IMR-90 (cell line): Measurements from ENCODE around the gene GCN1. TPM values are rescaled to one million over a fixed set of nuclear protein-coding genes. Genes with fewer than 3 reads are reported as not detected.

Source experiments
- ATAC-seq: fragments of 200-7000 bp; cut with Tn5 transposase; 2 replicates; pipeline ENCODE4 v1.9.1; 2020; ENCODE audit warnings: low read depth, mild to moderate bottlenecking, moderate library complexity
- BruUV-seq: library from RNA; stranded (reverse); fragments of 400-500 nt; replicated peaks from 2 replicates; lab custom pipeline; 2021; lab: Mats Ljungman, UMichigan
- CTCF ChIA-PET: fragments of 300-600 bp; formaldehyde crosslinking; extraction: SDS; loops from one replicate; lab custom pipeline; 2021; ENCODE audit warnings: antibody characterized with exemption; lab: Yijun Ruan, JAX
- POLR2A ChIA-PET: fragments of 300-600 bp; sonication (Branson Sonifier 250); formaldehyde crosslinking; loops from one replicate; lab custom pipeline; 2022; ENCODE audit warnings: antibody characterized with exemption; ENCODE audit not compliant: unreplicated experiment; lab: Charles Lee
- DNase-seq: peaks from one replicate; pipeline ENCODE4 v3.0.0; 2013
- H2AFZ ChIP-seq: replicated peaks from 2 replicates; pipeline ENCODE3; 2013; ENCODE audit warnings: low read length, mild to moderate bottlenecking; ENCODE audit not compliant: poor library complexity
- H2AK5ac ChIP-seq: 2 replicates; pipeline ENCODE4 v1.6.1; 2013; ENCODE audit warnings: low read depth, low read length, inconsistent platforms
- H2AK9ac ChIP-seq: replicated peaks from 2 replicates; pipeline ENCODE3; 2013; ENCODE audit warnings: mild to moderate bottlenecking, low read depth, low read length, moderate library complexity; ENCODE audit not compliant: poor library complexity
- H2BK120ac ChIP-seq: 2 replicates; pipeline ENCODE4 v1.6.1; 2013; ENCODE audit warnings: low read depth, low read length, inconsistent platforms
- H2BK15ac ChIP-seq: 3 replicates; pipeline ENCODE4 v1.6.1; 2013; ENCODE audit warnings: low read depth, low read length, inconsistent platforms
- H2BK20ac ChIP-seq: 2 replicates; pipeline ENCODE4 v1.6.1; 2013; ENCODE audit warnings: low read depth, mild to moderate bottlenecking, inconsistent platforms, low read length, moderate library complexity
- H2BK5ac ChIP-seq: 2 replicates; pipeline ENCODE4 v1.6.1; 2013; ENCODE audit warnings: mild to moderate bottlenecking, low read depth, low read length, inconsistent platforms; ENCODE audit not compliant: poor library complexity, severe bottlenecking
- H3K14ac ChIP-seq: replicated peaks from 2 replicates; pipeline ENCODE4 v1.6.1; 2013; ENCODE audit warnings: low read depth, low read length, inconsistent platforms
- H3K18ac ChIP-seq: 2 replicates; pipeline ENCODE4 v1.6.1; 2013; ENCODE audit warnings: low read depth, low read length, control low read depth
- H3K23ac ChIP-seq: 2 replicates; pipeline ENCODE4 v1.6.1; 2013; ENCODE audit warnings: low read depth, low read length, inconsistent platforms
- H3K27ac ChIP-seq: 2 replicates; pipeline ENCODE4 v1.5.1; 2013; ENCODE audit warnings: mild to moderate bottlenecking, control low read depth, low read length; ENCODE audit not compliant: insufficient read depth
- H3K27me3 ChIP-seq: 2 replicates; pipeline ENCODE4 v1.6.1; 2013; ENCODE audit warnings: low read length; ENCODE audit not compliant: control insufficient read depth, insufficient read depth
- H3K36me3 ChIP-seq: 2 replicates; pipeline ENCODE4 v1.6.1; 2013; ENCODE audit warnings: low read length, mixed read lengths; ENCODE audit not compliant: control insufficient read depth, insufficient read depth
- H3K4ac ChIP-seq: 2 replicates; pipeline ENCODE4 v1.6.1; 2013; ENCODE audit warnings: low read depth, low read length, inconsistent platforms
- H3K4me1 ChIP-seq: 2 replicates; pipeline ENCODE4 v1.6.1; 2013; ENCODE audit warnings: low read length, mixed read lengths; ENCODE audit not compliant: control insufficient read depth, insufficient read depth
- H3K4me2 ChIP-seq: 2 replicates; pipeline ENCODE4 v1.6.1; 2013; ENCODE audit warnings: low read depth, mild to moderate bottlenecking, control low read depth, low read length, moderate library complexity
- H3K4me3 ChIP-seq: 2 replicates; pipeline ENCODE4 v1.5.1; 2013; ENCODE audit warnings: low read depth, mild to moderate bottlenecking, control low read depth, low read length, moderate library complexity; ENCODE audit not compliant: insufficient read depth
- H3K56ac ChIP-seq: 2 replicates; pipeline ENCODE4 v1.6.1; 2013; ENCODE audit warnings: low read length, inconsistent platforms; ENCODE audit not compliant: insufficient read depth; ENCODE audit errors: extremely low read depth
- H3K79me1 ChIP-seq, 2 experiments: 2 replicates each; pipeline ENCODE4 v1.6.1; 2013; ENCODE audit warnings: low read length in 2 of 2, inconsistent platforms in 1 of 2, low read depth in 1 of 2
- H3K9ac ChIP-seq: 2 replicates; pipeline ENCODE4 v1.6.1; 2013; ENCODE audit warnings: low read depth, low read length, control low read depth
- H3K9me1 ChIP-seq: 2 replicates; pipeline ENCODE4 v1.6.1; 2013; ENCODE audit warnings: low read length, inconsistent platforms; ENCODE audit not compliant: insufficient read depth
- H3K9me3 ChIP-seq: 2 replicates; pipeline ENCODE4 v1.6.1; 2013; ENCODE audit warnings: low read length; ENCODE audit not compliant: control insufficient read depth, insufficient read depth
- H4K20me1 ChIP-seq: 2 replicates; pipeline ENCODE4 v1.6.1; 2013; ENCODE audit warnings: low read length, inconsistent platforms; ENCODE audit not compliant: insufficient read depth
- H4K5ac ChIP-seq: 2 replicates; pipeline ENCODE4 v1.6.1; 2013; ENCODE audit warnings: mild to moderate bottlenecking, low read depth, low read length, control low read depth
- H4K8ac ChIP-seq, 2 experiments: 2 replicates each; pipeline ENCODE4 v1.6.1; 2013; ENCODE audit warnings: low read depth in 2 of 2, low read length in 2 of 2, control low read depth in 1 of 2, inconsistent platforms in 1 of 2
- H4K91ac ChIP-seq: 2 replicates; pipeline ENCODE4 v1.6.1; 2013; ENCODE audit warnings: low read depth, low read length, inconsistent platforms; ENCODE audit not compliant: insufficient read depth
- CHD1 ChIP-seq: IDR thresholded peaks from 2 replicates; pipeline ENCODE4 v1.6.1; 2012; ENCODE audit warnings: low read depth, low read length, improper control_type of control experiment
- FOS ChIP-seq: fragments of 150-350 bp; IDR thresholded peaks from 2 replicates; pipeline ENCODE4 v1.6.1; 2016; ENCODE audit warnings: low read depth, low read length
- MAFK ChIP-seq: IDR thresholded peaks from 2 replicates; pipeline ENCODE4 v1.6.1; 2012; ENCODE audit warnings: low read depth, low read length, improper control_type of control experiment
- NFE2L2 ChIP-seq: fragments of 150-350 bp; IDR thresholded peaks from 2 replicates; pipeline ENCODE4 v1.6.1; 2016; ENCODE audit warnings: low read depth, mild to moderate bottlenecking, low read length
- POLR2A ChIP-seq: IDR thresholded peaks from 2 replicates; pipeline ENCODE4 v1.6.1; 2012; ENCODE audit warnings: mild to moderate bottlenecking, low read depth, low read length
- RAD21 ChIP-seq: IDR thresholded peaks from 2 replicates; pipeline ENCODE4 v1.6.1; 2012; ENCODE audit warnings: low read length, improper control_type of control experiment
- RCOR1 ChIP-seq: IDR thresholded peaks from 2 replicates; pipeline ENCODE4 v1.6.1; 2012; ENCODE audit warnings: mild to moderate bottlenecking, low read length, improper control_type of control experiment; ENCODE audit not compliant: insufficient replicate concordance
- RFX5 ChIP-seq: IDR thresholded peaks from 2 replicates; pipeline ENCODE4 v1.8.0; 2012; ENCODE audit warnings: low read depth, mild to moderate bottlenecking, low read length, moderate library complexity
- WGBS, 2 experiments: methylation state at CpG; one replicate each; pipeline versions ENCODE4 v1.1.5 to v1.1.7; 2013; ENCODE audit warnings: missing lambda C conversion rate in 2 of 2; ENCODE audit not compliant: insufficient read length in 1 of 2; ENCODE audit errors: extremely low coverage in 2 of 2; 5-methylcytosine and 5-hydroxymethylcytosine counted together
- dilution Hi-C: fragments of 300-500 bp; cut with HindIII; formaldehyde crosslinking; loops from one replicate; pipeline ENCODE4 v1.14.3; 2018; ENCODE audit warnings: low sequenced_read_pairs; ENCODE audit not compliant: unreplicated experiment
- in situ Hi-C: fragments of 300-500 bp; cut with MboI; formaldehyde crosslinking; loops from 3 replicates; pipeline ENCODE4 v1.14.3; 2019; ENCODE audit warnings: low sequenced_read_pairs, inconsistent platforms, mixed read lengths
- intact Hi-C: fragments of 100-400 bp; cut with micrococcal nuclease; formaldehyde crosslinking; loops from 2 replicates; pipeline ENCODE4 v1.10.0; 2022
- polyA plus RNA-seq, 3 experiments: library from polyadenylated mRNA; depleted of rRNA; stranded (reverse); fragments of >200 nt; gene quantifications; 2 replicates each; pipeline ENCODE4 v1.2.3, GENCODE V29; 2012; ENCODE audit warnings: low replicate concordance in 1 of 3
- total RNA-seq: library from RNA; depleted of rRNA; stranded (reverse); fragments of >200 nt; gene quantifications from 2 replicates; pipeline ENCODE4 v1.2.3, GENCODE V29; 2012
- TF ChIP-seq, protein P1 (sequence below): fragments of 150-350 bp; IDR thresholded peaks from 2 replicates; pipeline ENCODE4 v1.6.1; 2016; ENCODE audit warnings: low read depth, mild to moderate bottlenecking, low read length, moderate library complexity, borderline replicate concordance

The GCN1 gene
- total and polyA plus RNA-seq, 2 of the 4 experiments (the other 2 are of a cell fraction): 57.8 to 77.6 TPM

DNA sequence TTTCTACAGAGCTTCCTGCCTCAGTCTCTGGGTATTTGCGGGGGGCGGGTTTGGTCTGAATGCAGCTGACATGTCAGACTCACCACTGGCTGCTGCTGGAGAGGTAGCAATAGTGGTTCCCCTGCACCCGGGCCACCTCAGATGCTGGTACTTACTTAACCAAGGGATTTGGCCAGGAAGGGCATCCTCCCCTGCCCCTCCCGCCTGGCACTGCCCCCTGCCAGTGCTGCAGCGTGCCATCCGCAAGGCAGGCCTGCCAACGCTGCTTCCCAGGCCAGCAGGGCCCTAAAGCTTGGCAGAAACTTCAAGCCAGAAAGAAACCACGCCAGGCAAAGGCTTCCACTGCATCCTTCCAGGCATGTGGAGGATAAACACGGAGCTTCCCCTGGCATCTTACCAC is 100.0 kb downstream of the GCN1 start:
- POLR2A ChIA-PET: no interaction called here
- H3K56ac ChIP-seq: no peak overlapping the region
- no peak overlapping the region for H4K5ac ChIP-seq
- peaks cover 42% of the 10 kb centered on the region for H4K20me1 ChIP-seq
- no peak overlapping the region for H2BK120ac ChIP-seq
- in situ Hi-C loops: no loop called here
- no peaks in the 10 kb centered on the region for H3K27me3 ChIP-seq
- ATAC-seq (no peak), DNase-seq (no peak)
- no peak overlapping the region for H4K8ac ChIP-seq
- TF ChIP-seq RCOR1 (no peak), NFE2L2 (no peak), MAFK (no peak), RFX5 (no peak), FOS (no peak), POLR2A (no peak), RAD21 (no peak), CHD1 (no peak)
- TF ChIP-seq, protein P1, sequence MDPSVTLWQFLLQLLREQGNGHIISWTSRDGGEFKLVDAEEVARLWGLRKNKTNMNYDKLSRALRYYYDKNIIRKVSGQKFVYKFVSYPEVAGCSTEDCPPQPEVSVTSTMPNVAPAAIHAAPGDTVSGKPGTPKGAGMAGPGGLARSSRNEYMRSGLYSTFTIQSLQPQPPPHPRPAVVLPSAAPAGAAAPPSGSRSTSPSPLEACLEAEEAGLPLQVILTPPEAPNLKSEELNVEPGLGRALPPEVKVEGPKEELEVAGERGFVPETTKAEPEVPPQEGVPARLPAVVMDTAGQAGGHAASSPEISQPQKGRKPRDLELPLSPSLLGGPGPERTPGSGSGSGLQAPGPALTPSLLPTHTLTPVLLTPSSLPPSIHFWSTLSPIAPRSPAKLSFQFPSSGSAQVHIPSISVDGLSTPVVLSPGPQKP: no peak
- no peak overlapping the region for H2BK15ac ChIP-seq
- H3K4me2 ChIP-seq: no peak overlapping the region
- H3K36me3 ChIP-seq: peaks cover 46% of the 10 kb centered on the region
- WGBS, 2 experiments: 66% methylated on average over 4 of the region's 9 CpGs; no CpG with 5 or more reads in 1 of the 2 experiments
- no peak overlapping the region for H3K23ac ChIP-seq
- H2AK9ac ChIP-seq: no peak overlapping the region
- H3K4me1 ChIP-seq: no peaks in the 10 kb centered on the region; the same call in 1 of the 2 replicates
- CTCF ChIA-PET: no interaction called here
- no peak overlapping the region for H3K27ac ChIP-seq
- dilution Hi-C loops: no loop called here
- no peak overlapping the region for H4K91ac ChIP-seq
- H3K4me3 ChIP-seq: no peak overlapping the region
- H2BK5ac ChIP-seq: no peak overlapping the region
- no peak overlapping the region for H3K14ac ChIP-seq
- 0 out of 2 replicates have a peak, but pooled peaks cover 11% of the 10 kb centered on the region for H3K9me1 ChIP-seq
- intact Hi-C loops: no loop called here
- H3K4ac ChIP-seq: no peak overlapping the region
- H2BK20ac ChIP-seq: no peak overlapping the region
- peaks cover 0 to 32% of the 10 kb centered on the region in 2 experiments; a peak in 3 of 4 replicates for H3K79me1 ChIP-seq
- no peak overlapping the region for H2AK5ac ChIP-seq
- no peak overlapping the region for H2AFZ ChIP-seq
- H3K9ac ChIP-seq: no peak overlapping the region
- H3K18ac ChIP-seq: no peak overlapping the region
- no peaks in the 10 kb centered on the region for H3K9me3 ChIP-seq
- BruUV-seq: no TSS peak
